Cerebellar nuclear complex (tissue), 1 donor: ENCODE data around the gene RPUSD3.

Experiments used
- DNase-seq, 2 experiments: peaks; one replicate each; lab custom pipeline; 2025; lab: John Stamatoyannopoulos, UW

RPUSD3 gene

GRCh38 chr3:9833078-9833477 lies 10.7 kb downstream of the RPUSD3 start:
- DNase-seq = no peak

GRCh38 chr3:9831253-9831652 lies 12.6 kb downstream of the RPUSD3 start:
- DNase-seq = no peak

DNA sequence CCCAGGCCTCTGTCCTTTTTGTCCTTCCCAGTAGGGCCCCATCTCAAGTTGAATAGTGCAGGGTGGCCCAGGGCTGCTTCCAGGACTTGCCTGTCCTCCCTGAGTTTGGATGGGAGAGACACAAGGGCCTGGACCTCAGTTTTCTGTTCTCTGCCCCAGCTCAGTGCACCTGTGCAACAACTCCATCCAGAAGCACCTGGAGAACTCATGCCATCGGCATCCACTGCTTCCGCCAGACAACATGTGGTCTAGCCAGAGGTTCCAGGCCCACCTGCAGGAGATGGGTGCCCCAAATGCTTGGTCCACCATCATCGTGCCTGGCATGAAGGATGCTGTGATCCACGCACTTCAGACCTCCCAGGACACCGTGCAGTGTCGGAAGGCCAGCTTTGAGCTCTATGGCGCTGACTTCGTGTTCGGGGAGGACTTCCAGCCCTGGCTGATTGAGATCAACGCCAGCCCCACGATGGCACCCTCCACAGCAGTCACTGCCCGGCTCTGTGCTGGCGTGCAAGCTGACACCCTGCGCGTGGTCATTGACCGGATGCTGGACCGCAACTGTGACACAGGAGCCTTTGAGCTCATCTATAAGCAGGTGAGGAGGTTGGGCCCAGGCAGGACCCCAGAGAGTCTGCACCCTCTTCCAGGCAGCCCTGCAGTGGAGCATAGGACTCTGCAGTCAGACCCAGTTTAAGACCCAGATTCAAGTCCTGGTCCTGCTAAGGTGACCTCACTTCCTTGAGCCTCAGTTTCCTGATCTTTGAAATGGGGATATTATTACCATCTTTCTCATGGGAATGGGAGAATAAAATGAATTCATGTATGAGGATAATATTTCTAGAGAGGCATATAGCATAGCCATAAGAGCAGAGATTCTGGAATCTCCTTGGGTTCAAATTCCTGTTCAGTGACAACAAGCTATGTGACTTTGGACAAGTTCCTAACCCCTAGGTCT lies 14.7 kb downstream of the RPUSD3 start:
- no peak for DNase-seq

DNA sequence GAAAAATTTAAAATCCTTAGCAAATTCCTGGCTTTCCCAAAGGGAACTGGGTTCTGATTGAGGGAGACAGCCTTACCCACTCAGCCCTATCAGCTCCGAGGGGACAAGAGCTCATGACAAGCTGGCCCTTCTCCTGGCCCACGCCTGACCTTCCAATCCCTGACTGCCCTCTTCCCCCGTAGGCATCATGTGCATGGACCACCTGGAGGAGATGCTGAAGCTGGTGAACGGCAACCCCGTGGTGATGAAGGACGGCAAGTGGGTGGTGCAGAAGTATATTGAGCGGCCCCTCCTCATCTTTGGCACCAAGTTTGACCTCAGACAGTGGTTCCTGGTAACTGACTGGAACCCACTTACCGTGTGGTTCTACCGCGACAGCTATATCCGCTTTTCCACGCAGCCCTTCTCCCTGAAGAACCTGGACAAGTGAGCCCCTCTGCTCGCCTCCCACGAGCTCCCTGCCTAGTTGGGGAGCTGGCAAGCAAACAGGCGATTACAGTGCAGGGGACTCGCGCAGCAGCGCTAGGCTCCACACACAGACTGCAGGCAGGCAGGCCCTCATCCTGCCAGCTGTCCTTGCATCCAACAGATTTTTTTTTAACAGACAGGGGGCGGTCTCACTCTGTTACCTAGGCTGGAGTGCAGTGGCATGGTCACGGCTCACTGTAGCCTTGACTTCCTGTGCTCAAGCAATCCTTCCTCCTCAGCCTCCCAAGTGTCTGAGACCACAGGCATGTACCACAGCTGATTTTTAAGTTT lies 16.8 kb downstream of the RPUSD3 start:
- DNase-seq = no peak

DNA sequence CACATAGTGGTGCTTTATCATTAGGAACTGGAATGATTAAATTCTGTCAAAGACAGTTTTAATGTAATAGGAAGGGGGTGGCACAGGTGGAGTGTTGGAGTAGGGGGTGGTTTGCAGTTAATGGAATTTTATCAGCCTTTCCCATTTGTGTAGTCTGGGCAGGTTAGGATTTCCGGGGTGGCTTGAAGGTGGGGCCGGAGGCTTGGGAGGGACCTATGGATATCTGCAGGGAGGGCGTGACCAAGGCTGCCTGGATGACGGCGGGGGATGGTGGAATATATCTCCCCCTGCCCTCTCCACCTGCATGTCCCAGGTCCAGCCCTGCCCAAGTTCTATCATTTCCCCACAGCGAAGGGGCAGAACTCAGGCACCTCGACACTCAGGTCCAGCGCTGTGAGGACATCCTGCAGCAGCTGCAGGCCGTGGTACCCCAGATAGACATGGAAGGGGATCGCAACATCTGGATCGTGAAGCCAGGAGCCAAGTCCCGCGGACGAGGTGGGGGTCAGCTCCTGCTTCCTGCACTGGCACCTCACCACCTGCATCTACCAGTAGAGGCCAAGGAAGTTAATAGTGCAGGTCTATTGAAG lies 18.3 kb downstream of the RPUSD3 start:
- no peak for DNase-seq

DNA sequence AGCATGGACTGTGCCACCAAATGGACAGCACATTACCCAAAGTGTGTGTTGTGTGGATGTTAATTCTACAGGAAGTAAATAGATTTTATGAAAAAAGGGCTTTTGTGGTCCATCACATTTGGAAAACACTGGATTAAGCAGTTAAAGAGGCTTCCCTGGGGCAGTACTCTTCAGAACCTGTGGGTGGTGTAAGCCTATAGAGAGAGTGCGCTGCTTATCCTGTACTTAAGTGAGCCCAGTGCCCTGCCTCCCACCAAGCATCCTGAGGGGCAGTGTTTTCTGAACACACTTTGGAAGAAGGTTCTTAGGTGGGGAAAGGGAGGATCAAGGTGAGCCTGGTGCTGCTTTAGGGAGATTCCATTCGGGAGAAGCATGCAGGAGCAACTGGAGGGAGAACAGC lies 22.9 kb downstream of the RPUSD3 start:
- no peak for DNase-seq

GRCh38 chr3:9820543-9820942 lies 23.3 kb downstream of the RPUSD3 start:
- DNase-seq = no peak

GRCh38 chr3:9818666-9819335 lies 25.0 kb downstream of the RPUSD3 start:
- DNase-seq = no peak

DNA sequence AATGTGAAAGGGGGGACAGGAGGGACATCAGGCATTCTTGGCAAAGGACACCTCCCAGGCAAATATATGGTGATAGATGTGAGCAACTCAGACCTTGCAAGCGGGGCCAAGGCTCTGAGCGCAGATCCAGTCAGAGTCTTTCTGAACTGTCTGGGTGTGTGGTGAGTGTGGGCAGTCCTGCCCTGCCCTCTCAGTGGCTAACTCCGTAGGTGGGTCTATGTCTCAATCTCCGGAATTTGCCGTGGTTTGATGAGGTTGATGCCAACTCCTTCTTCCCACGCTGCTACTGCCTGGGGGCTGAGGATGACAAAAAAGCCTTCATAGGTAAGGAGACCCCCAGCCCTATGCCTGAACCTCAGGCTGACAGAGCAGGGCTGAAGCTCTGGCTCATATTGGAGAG lies 26.4 kb downstream of the RPUSD3 start:
- no peak for DNase-seq

- no peak for DNase-seq
These were observed 27.8 kb downstream of the RPUSD3 start for GRCh38 chr3:9815986-9816385.

DNA sequence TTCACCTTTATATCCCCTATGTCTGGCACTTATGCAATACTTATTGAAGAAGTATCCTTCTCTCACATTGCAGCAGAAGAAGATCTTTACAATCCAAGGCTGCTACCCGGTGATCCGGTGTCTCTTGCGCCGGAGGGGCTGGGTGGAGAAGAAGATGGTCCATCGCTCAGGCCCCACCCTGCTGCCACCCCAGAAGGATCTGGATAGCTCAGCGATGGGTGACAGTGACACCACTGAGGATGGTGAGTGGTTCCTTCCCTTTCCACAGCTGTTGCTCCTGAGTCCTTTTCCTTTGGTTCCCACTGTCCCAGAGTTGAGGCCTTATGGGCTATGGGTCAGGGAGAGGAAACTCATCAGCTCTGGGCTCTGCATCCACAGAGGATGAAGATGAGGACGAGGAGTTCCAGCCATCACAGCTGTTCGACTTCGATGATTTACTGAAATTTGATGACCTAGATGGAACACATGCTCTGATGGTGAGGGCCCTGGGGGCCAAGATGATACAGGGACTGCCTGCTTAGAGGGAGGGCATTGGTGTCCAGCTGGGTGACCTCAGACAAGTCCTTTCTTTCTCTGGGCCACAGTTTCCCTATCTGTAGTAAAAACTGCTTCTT lies 30.8 kb downstream of the RPUSD3 start:
- DNase-seq = no peak

DNA sequence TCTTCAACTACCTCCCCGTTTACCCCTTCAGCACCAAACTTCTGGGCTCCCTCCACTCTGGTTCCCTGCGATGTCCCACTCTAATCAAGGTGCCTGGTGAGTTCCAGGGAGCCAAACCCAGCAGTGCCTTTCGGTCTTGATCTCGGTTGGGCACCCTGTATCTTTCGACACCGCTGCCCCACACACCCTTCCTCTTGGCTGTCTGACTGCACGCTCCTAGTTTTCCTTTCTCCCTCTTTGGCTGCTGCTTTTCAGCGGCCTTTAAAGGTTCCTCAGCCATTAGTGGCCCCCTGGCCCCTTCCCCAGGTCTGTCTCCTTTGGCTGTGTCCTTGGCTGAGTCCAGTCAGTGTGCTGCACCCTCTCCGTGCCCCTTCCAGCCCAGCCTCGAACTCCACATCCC lies 33.0 kb downstream of the RPUSD3 start:
- DNase-seq = no peak

DNA sequence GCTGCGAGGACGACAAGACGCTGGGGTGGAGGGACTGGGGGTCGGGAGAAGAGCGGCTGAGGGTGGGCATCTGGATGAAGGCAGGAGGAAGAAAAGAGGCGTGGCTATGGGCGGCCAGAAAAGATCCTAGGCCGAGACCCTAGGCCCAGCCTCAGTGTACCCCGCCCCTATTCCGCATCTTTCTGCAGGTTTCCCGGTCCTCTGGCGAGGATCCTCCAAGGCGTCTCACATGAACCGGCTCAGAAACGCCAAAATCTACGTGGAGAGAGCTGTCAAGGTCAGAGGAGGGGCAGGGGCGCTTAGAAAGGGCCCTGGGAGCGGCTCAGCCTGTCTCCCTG lies 33.4 kb downstream of the RPUSD3 start:
- no peak for DNase-seq

- peak in 1 of 2 experiments; percentile 29 for DNase-seq
These were observed 34.0 kb downstream of the RPUSD3 start, which contains the start of gene TTLL3 for GRCh38 chr3:9809615-9810432. TSS of gene TTLL3 (plus strand) at chr3:9810262. CDS start at chr3:9810662, 400 bp downstream.

- DNase-seq = no peak
These were observed 34.6 kb downstream of the RPUSD3 start for GRCh38 chr3:9809239-9809614.

GRCh38 chr3:9808345-9809037 lies 35.3 kb downstream of the RPUSD3 start:
- no peak for DNase-seq

DNA sequence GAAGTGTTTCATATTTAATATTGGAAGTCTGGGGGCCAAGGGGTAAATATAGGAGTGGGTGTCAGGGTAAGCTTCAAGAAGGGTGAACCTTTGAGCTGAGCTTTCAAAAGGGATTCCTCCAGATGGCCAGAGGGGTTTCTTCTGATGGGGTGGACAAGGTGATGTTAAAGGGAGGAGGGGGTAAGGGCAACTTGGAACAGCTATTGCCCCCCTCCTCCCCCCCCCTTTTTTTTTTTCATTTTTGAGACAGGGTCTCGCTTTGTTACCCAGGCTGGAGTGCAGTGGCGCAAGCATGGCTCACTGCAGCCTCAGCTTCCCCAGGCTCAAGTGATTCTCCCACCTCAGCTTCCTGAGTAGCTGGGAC lies 35.8 kb downstream of the RPUSD3 start:
- no peak for DNase-seq

DNA sequence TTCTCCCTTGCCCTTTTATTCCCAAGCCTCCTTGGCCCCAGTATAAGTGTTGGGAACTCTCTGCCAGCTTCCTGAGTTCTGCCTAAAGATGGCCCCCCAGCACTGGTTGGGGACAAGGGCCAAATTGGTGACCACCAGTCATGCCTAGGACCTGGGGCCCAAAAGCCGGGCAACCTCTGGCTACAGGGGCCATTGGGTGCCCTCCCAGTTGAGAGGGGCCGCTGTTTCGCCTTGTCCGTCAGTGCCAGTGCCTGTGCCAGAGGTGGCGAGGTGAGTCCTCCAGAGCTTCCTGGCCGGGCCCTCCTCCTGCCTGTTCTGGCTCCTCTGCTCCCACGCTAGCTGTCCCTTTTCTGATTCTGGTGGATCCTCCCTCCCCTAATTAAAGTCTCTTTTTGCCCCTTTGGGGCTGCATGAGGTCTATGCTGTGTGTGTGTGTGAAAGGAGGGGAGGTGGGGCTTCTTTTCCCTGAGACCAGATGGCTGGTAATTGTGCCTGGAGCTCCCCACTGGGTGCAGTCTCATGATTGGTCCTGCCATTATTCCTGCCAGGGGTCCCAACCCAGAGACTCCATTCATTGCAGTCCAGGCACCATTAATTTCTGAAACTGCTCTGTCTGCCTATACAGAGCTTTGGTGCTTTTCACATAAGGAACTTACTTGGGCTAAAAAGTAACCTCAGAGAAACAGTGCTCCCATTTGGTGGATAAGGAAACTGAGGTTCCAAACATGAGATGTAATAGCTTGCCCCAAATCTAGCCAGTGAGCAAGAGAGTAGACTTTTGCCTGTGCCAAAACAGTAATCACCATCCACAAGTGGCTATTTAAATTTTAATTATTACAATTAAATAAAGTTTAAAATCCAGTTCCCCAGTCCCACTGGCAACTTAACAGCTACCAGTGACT lies 36.9 kb downstream of the RPUSD3 start:
- DNase-seq = no peak

GRCh38 chr3:9806137-9806536 lies 37.7 kb downstream of the RPUSD3 start:
- DNase-seq = no peak
